K562 (cell line): ENCODE data around the gene RESP18.

Source experiments
- CBX1 ChIP-seq: sonication (generic); IDR thresholded peaks from 2 replicates; pipeline ENCODE4 v1.6.1; 2016; ENCODE audit warnings: antibody characterized with exemption, low read depth, mild to moderate bottlenecking
- NONO ChIP-seq, 2 experiments: fragments of 200-400 bp in 1 of 2; fragments of 450-650 bp in 1 of 2; formaldehyde crosslinking in 1 of 2; IDR thresholded peaks; 2 replicates each; pipeline ENCODE4 v1.6.1; 2017; ENCODE audit warnings: low read depth in 2 of 2, mild to moderate bottlenecking in 2 of 2, moderate library complexity in 2 of 2, low read length in 1 of 2
- TF ChIP-seq, protein P1 (sequence below): fragments of 150-350 bp; conservative IDR thresholded peaks from 2 replicates; pipeline ENCODE4 v1.6.1; 2014; ENCODE audit warnings: low read length
- TF ChIP-seq, protein P2 (sequence below), 3 experiments: IDR thresholded peaks in 2 of 3; conservative IDR thresholded peaks in 1 of 3; 2 replicates each; pipeline ENCODE4 v1.5.1; 2011 to 2012; ENCODE audit warnings: low read length in 3 of 3, mild to moderate bottlenecking in 3 of 3, control low read depth in 2 of 3, improper control_type of control experiment in 1 of 3, inconsistent platforms in 1 of 3, low read depth in 1 of 3, mixed read lengths in 1 of 3, moderate library complexity in 1 of 3; ENCODE audit not compliant: insufficient read depth in 2 of 3
- TF ChIP-seq, protein P3 (sequence below): sonication (generic); formaldehyde crosslinking; IDR thresholded peaks from 2 replicates; pipeline ENCODE4 v1.9.0; 2022; ENCODE audit warnings: mild to moderate bottlenecking, missing genetic modification reagents

DNA sequence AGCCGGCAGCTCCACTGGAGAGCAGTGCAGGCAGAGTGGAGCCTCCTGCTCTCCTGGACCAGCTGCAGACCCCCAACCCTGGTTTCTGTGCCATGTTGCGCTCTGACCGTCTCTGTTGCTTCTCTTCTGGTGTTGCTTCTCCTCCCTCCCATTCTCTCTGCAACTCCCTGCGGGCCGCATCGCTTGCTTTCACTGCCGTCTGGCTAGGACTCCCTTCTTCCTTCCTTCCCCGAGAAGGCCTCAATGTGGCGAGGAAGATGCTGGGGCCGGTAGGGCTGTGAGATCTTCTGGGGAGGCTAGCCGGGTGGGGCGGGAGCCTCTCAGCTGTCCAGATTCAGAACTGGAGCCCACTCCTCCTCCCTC is 47.2 kb downstream of the RESP18 start:
- TF ChIP-seq, protein P1, sequence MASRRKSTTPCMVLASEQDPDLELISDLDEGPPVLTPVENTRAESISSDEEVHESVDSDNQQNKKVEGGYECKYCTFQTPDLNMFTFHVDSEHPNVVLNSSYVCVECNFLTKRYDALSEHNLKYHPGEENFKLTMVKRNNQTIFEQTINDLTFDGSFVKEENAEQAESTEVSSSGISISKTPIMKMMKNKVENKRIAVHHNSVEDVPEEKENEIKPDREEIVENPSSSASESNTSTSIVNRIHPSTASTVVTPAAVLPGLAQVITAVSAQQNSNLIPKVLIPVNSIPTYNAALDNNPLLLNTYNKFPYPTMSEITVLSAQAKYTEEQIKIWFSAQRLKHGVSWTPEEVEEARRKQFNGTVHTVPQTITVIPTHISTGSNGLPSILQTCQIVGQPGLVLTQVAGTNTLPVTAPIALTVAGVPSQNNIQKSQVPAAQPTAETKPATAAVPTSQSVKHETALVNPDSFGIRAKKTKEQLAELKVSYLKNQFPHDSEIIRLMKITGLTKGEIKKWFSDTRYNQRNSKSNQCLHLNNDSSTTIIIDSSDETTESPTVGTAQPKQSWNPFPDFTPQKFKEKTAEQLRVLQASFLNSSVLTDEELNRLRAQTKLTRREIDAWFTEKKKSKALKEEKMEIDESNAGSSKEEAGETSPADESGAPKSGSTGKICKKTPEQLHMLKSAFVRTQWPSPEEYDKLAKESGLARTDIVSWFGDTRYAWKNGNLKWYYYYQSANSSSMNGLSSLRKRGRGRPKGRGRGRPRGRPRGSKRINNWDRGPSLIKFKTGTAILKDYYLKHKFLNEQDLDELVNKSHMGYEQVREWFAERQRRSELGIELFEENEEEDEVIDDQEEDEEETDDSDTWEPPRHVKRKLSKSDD, result no peak
- TF ChIP-seq, protein P2, sequence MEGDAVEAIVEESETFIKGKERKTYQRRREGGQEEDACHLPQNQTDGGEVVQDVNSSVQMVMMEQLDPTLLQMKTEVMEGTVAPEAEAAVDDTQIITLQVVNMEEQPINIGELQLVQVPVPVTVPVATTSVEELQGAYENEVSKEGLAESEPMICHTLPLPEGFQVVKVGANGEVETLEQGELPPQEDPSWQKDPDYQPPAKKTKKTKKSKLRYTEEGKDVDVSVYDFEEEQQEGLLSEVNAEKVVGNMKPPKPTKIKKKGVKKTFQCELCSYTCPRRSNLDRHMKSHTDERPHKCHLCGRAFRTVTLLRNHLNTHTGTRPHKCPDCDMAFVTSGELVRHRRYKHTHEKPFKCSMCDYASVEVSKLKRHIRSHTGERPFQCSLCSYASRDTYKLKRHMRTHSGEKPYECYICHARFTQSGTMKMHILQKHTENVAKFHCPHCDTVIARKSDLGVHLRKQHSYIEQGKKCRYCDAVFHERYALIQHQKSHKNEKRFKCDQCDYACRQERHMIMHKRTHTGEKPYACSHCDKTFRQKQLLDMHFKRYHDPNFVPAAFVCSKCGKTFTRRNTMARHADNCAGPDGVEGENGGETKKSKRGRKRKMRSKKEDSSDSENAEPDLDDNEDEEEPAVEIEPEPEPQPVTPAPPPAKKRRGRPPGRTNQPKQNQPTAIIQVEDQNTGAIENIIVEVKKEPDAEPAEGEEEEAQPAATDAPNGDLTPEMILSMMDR (IDR thresholded peaks at IDR 0.05 in 2 of 3, conservative IDR thresholded peaks at IDR 0.05 in 1 of 3; ENCODE audit: insufficient read depth in 2 of 3, low read depth in 1 of 3, low read length in 3 of 3), result no peak
- TF ChIP-seq, protein P3, sequence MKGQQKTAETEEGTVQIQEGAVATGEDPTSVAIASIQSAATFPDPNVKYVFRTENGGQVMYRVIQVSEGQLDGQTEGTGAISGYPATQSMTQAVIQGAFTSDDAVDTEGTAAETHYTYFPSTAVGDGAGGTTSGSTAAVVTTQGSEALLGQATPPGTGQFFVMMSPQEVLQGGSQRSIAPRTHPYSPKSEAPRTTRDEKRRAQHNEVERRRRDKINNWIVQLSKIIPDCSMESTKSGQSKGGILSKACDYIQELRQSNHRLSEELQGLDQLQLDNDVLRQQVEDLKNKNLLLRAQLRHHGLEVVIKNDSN (CRISPR knock-in tag), result no peak
- TF ChIP-seq NONO (IDR thresholded peaks at IDR 0.05; ENCODE audit: low read depth in 2 of 2, low read length in 1 of 2), result no peak
- TF ChIP-seq CBX1, result no peak
